Progenitor cell of endocrine pancreas (in vitro differentiated cells): ENCODE results near the gene NSL1. TPM values are rescaled to one million over a fixed set of nuclear protein-coding genes. Genes with fewer than 3 reads are reported as not detected.

Experiments
- DNase-seq: peaks from one replicate; pipeline ENCODE4 v3.0.0; 2021; ENCODE audit warnings: low spot score; ENCODE audit not compliant: unreplicated experiment
- H3K27ac Mint-ChIP-seq: 2 replicates; pipeline ENCODE4 v1.8.0; 2021; ENCODE audit warnings: mild to moderate bottlenecking, moderate library complexity, mixed read lengths
- H3K27me3 Mint-ChIP-seq: 2 replicates; pipeline ENCODE4 v1.8.0; 2021; ENCODE audit warnings: mixed read lengths
- H3K36me3 Mint-ChIP-seq: 2 replicates; pipeline ENCODE4 v1.8.0; 2022; ENCODE audit warnings: mixed read lengths; ENCODE audit not compliant: insufficient read depth
- H3K4me1 Mint-ChIP-seq: 2 replicates; pipeline ENCODE4 v1.8.0; 2021; ENCODE audit warnings: low read depth, mixed read lengths
- H3K4me3 Mint-ChIP-seq: 2 replicates; pipeline ENCODE4 v1.8.0; 2021; ENCODE audit warnings: low read depth, mild to moderate bottlenecking, moderate library complexity, mixed read lengths
- H3K9me3 Mint-ChIP-seq: 2 replicates; pipeline ENCODE4 v1.8.0; 2021; ENCODE audit warnings: low read depth, mixed read lengths
- total RNA-seq: library from RNA; stranded (reverse); gene quantifications from 2 replicates; pipeline ENCODE4 v1.2.1, GENCODE V29; 2021
- TF ChIP-seq, protein P1 (sequence below): fragments of 200-600 bp; sonication (generic); IDR thresholded peaks from one replicate; pipeline ENCODE4 v1.5.0; 2021; ENCODE audit warnings: antibody characterized with exemption, mild to moderate bottlenecking; ENCODE audit not compliant: unreplicated experiment

NSL1 gene
- total RNA-seq, 1 donor from 2014 or later, result 41.1 TPM

DNA sequence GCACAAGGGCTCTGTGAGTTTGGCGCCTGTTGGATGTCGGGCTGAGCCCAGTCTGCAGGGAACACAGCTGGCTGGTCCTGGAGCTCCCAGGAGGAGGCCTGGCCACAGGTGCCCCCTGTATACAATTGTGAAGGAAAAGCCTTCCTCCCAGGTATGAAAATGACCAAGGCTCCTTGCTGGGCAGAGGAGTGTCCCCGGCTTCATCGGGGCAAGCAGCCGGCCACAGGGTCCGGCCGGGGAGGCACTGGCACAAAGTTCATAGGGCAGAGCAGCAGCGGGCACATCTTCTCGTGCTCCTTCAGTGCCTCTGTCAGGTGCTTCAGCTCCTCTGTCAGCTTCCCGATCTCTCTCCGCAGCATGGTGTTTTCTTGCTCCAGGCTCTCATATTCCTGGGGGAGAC is 105.0 kb downstream of the NSL1 start:
- no peak for DNase-seq
- Mint-ChIP-seq H3K27ac (no peak overlapping the region), H3K4me3 (no peak overlapping the region), H3K4me1 (peaks cover 5% of the 10 kb centered on the region), H3K36me3 (no peaks in the 10 kb centered on the region), H3K27me3 (peaks cover 25% of the 10 kb centered on the region), H3K9me3 (no peaks in the 10 kb centered on the region)
- TF ChIP-seq, protein P1, sequence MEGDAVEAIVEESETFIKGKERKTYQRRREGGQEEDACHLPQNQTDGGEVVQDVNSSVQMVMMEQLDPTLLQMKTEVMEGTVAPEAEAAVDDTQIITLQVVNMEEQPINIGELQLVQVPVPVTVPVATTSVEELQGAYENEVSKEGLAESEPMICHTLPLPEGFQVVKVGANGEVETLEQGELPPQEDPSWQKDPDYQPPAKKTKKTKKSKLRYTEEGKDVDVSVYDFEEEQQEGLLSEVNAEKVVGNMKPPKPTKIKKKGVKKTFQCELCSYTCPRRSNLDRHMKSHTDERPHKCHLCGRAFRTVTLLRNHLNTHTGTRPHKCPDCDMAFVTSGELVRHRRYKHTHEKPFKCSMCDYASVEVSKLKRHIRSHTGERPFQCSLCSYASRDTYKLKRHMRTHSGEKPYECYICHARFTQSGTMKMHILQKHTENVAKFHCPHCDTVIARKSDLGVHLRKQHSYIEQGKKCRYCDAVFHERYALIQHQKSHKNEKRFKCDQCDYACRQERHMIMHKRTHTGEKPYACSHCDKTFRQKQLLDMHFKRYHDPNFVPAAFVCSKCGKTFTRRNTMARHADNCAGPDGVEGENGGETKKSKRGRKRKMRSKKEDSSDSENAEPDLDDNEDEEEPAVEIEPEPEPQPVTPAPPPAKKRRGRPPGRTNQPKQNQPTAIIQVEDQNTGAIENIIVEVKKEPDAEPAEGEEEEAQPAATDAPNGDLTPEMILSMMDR, result no peak

DNA sequence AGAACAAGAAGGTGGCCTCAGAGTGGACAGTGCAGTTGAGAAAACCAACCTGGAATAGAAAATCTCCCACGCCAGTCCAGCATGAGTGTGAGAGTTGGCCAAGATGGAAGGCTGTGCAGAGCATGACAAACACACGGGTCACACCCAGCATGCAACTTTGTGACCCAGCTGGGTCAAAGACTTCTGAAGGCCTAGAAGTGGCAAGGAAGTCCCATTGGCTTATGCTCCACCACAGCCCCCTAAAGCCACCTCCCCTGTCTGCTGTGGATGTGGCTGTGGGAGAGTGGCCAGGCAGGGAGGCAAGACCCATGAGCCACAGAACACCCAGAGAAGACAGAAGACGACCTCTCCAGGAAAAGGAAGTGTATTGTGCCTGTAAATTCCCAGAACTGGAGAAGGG is 105.5 kb downstream of the NSL1 start:
- peaks cover 25% of the 10 kb centered on the region for H3K27me3 Mint-ChIP-seq
- H3K9me3 Mint-ChIP-seq, result no peaks in the 10 kb centered on the region
- H3K36me3 Mint-ChIP-seq, result no peaks in the 10 kb centered on the region
- H3K27ac Mint-ChIP-seq, result no peak overlapping the region
- peaks cover 5% of the 10 kb centered on the region for H3K4me1 Mint-ChIP-seq
- no peak overlapping the region for H3K4me3 Mint-ChIP-seq
- TF ChIP-seq, protein P1, result no peak
- no peak for DNase-seq

DNA sequence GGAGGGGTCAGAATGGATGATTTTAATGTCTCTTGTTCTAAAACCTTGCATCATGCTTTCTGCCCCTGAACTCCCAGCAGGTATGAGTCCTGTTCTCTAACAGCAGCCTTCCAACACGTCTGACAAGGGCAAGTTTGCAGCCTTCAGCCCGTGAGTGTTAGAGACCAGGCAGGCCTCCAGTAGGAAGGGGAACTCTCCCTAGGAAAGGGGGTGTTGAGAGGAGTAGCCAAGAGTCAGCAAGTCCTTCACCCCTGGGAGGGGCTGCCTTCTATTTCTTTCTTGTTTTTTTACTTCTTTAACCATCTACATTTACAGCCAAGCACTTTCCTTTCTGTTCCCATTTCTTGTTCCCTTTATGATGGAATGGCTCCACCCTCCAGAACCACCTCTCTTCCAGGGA is 106.1 kb downstream of the NSL1 start:
- DNase-seq, result no peak
- Mint-ChIP-seq H3K36me3 (no peaks in the 10 kb centered on the region), H3K27ac (no peak overlapping the region), H3K4me1 (peaks cover 10% of the 10 kb centered on the region), H3K4me3 (no peak overlapping the region), H3K27me3 (peaks cover 25% of the 10 kb centered on the region), H3K9me3 (no peaks in the 10 kb centered on the region)
- TF ChIP-seq, protein P1, result no peak

DNA sequence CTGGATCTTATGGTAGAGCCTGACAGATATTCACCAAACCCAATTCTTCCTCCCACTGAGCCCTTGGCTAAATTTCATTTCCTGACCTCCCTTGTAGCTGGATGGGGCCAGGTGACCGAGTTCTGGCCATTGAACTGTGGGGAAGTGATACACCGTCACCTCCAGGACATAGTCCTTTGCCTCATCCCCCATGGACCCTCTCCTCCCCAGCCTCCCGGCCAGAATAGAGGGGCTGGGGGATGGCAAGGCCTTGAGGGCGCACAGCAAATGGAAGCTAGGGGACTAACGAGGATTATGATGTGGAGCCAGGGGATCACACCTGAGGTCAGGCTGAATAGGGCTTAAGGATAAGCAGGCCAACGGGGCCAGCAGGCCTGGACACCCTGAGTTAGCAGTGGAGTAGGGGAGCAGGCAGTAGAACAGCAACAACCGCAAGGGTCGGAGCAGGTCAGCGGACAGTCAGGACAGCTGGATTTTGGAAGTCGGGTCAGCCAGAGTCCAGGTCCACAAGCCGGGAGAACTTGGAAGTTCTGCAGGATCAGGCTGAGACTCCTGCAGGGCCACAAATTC is 107.0 kb downstream of the NSL1 start:
- Mint-ChIP-seq H3K4me1 (peaks cover 13% of the 10 kb centered on the region), H3K36me3 (no peaks in the 10 kb centered on the region), H3K4me3 (no peak overlapping the region), H3K27me3 (peaks cover 25% of the 10 kb centered on the region), H3K9me3 (no peaks in the 10 kb centered on the region), H3K27ac (no peak overlapping the region)
- no peak for DNase-seq
- TF ChIP-seq, protein P1, result no peak

DNA sequence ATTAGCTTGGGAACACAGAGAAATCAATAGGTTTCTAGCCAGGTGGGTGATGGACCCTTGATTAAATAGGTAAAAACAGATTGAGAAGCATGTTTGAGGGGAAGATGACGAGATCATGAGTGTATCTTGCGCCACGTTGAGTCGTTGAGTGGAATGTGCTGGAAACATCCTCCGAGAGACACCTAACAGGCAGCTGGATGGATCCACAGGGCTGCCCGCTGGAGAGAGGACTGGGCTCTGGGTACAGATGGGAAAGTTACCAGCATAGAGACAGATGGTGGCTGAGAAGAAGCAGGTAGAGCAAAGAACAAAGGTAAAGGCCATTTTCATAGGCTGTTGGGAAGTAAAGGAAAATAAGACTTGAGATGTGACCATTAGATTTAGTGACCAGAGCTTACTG is 107.5 kb downstream of the NSL1 start:
- Mint-ChIP-seq H3K27ac (no peak overlapping the region), H3K4me1 (peaks cover 14% of the 10 kb centered on the region), H3K27me3 (peaks cover 28% of the 10 kb centered on the region), H3K36me3 (no peaks in the 10 kb centered on the region), H3K4me3 (no peak overlapping the region), H3K9me3 (no peaks in the 10 kb centered on the region)
- TF ChIP-seq, protein P1, result no peak
- no peak for DNase-seq
